ENCODE data around the gene ZNF488. TPM values are rescaled to one million over a fixed set of nuclear protein-coding genes. Genes with fewer than 3 reads are reported as not detected.

ZNF488 gene
- total RNA-seq, 4 donors from 2014 or later: 0.21 TPM; not detected in 2

DNA sequence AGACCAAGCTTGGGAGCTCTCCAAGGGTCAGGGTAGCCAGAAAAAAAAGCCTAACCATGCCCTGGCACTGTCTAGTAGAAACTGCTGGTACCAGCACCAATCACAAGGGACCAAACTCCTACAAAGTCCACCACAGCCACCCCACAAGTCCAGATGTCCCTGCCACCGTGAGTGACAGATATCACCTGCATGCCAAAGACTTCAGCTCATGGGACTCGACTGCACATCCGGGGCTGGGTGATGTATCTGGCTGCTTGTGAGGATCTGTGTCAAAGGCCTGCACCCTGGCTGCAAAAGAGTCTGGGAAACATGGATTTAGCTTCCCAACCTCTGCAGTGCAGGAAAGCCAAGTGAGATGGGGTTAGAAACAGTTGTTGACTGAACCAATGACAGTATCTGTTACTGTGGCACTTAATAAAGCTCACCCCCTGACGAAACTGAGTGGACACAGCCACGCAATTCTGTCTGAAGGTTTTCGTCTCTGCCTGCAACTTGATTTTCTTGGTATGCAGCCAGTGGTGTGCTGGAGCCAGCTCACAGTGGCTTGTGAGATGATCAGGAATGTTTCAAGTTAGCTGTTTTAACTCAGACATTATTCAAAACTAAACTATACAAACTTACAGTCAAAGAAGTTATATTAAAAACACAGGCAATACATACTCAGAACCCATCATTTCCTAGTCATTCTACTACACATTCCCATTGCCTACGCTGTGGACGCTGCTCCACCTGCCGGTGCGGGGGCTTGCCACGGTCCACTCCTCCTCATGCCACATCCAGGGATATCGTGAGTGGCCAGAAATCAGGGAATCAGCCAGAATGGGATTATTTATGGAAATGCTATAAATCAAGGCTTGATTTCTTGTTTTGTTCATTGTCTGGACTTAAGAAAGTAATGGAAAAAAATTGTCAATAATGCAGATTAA is 9.2 kb downstream of the ZNF488 start:
- Histone ChIP-seq H3K9me3 (no peaks in the 10 kb centered on the region), H3K27ac (no peak overlapping the region), H3K27me3 (no peaks in the 10 kb centered on the region), H3K36me3 (no peaks in the 10 kb centered on the region), H3K4me1 (peaks cover 0 to 5% of the 10 kb centered on the region in 2 donors), H3K4me3 (no peak overlapping the region)
- TF ChIP-seq, protein P1, sequence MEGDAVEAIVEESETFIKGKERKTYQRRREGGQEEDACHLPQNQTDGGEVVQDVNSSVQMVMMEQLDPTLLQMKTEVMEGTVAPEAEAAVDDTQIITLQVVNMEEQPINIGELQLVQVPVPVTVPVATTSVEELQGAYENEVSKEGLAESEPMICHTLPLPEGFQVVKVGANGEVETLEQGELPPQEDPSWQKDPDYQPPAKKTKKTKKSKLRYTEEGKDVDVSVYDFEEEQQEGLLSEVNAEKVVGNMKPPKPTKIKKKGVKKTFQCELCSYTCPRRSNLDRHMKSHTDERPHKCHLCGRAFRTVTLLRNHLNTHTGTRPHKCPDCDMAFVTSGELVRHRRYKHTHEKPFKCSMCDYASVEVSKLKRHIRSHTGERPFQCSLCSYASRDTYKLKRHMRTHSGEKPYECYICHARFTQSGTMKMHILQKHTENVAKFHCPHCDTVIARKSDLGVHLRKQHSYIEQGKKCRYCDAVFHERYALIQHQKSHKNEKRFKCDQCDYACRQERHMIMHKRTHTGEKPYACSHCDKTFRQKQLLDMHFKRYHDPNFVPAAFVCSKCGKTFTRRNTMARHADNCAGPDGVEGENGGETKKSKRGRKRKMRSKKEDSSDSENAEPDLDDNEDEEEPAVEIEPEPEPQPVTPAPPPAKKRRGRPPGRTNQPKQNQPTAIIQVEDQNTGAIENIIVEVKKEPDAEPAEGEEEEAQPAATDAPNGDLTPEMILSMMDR (IDR thresholded peaks at IDR 0.05): no peak
- TF ChIP-seq POLR2A (IDR thresholded peaks at IDR 0.05): no peak
- DNase-seq: no peak
- intact Hi-C loops (cut with DNase I; ENCODE audit: low total_unique reads): no loop called here

DNA sequence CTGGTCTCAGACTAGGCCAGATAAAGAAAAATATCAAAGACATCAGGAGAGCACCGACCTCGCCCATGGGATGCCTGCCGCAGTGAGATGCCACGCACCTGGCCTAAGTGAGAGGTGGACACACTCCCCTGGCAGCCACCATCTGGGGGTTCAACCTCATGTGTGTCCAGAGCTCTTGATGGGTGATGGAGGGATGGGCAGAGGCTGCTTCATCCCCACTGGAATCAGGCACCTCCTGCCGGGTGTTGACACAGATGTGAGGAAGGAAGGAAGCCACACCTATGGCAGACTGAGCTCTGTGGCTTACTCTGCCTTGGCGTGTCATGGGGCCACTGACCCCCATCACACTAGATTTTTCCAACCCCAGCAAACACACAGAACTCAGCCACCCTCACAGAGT is 11.4 kb downstream of the ZNF488 start:
- Histone ChIP-seq H3K4me1 (peaks cover 0 to 5% of the 10 kb centered on the region in 2 donors), H3K4me3 (no peak overlapping the region), H3K27ac (no peak overlapping the region), H3K36me3 (no peaks in the 10 kb centered on the region), H3K27me3 (no peaks in the 10 kb centered on the region), H3K9me3 (no peaks in the 10 kb centered on the region)
- TF ChIP-seq, protein P1 (IDR thresholded peaks at IDR 0.05): no peak
- TF ChIP-seq POLR2A (IDR thresholded peaks at IDR 0.05): no peak
- intact Hi-C loops (cut with DNase I; ENCODE audit: low total_unique reads): no loop called here
- peak in 1 of 2 donors; percentile 8 for DNase-seq

DNA sequence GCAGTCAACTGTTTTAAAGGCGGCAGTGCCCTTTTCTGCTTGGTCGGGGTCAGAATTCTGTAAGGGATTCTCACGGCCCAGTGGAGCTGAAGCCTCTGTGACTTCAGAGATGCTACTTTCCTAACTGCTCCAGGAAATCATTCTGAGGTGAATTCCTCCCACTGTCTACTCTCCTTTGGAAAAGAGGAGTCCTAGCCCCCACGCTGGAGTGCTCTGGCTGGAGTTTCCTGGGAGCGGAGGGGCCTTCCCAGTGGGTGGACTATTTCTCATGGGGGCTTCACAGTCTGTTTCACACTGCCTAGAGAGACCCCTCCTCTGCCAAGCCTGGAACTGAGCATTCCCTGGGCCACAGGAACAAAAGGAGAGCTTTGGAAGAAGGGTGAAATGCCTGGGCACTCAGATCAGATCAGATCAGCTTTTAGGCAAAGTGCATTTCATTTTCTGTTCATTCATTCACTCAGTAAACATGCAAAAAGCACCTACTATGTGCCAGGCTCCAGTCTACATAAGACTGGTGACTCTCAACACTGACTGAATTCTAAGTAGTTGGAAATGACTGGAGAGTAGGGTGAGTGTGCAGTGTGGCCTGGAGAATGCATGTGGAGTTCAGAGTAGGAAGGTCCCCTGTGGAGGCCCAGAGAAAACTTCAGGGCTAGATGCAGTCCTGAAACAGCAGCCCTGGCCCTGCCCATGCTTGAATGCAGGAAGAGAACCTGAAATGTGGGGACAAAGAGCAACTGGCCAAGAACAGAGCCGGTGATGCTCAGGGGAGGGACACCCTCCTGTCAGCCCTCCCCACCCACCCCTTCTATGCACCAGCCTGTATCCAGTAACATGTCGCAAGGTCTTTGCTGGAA is 12.2 kb downstream of the ZNF488 start:
- Histone ChIP-seq H3K36me3 (no peaks in the 10 kb centered on the region), H3K9me3 (no peaks in the 10 kb centered on the region), H3K27me3 (no peaks in the 10 kb centered on the region), H3K27ac (no peak overlapping the region), H3K4me3 (no peak overlapping the region), H3K4me1 (peaks cover 0 to 5% of the 10 kb centered on the region in 2 donors)
- intact Hi-C loops (cut with DNase I; ENCODE audit: low total_unique reads): no loop called here
- no peak for DNase-seq
- TF ChIP-seq, protein P1 (IDR thresholded peaks at IDR 0.05): no peak
- TF ChIP-seq POLR2A (IDR thresholded peaks at IDR 0.05): no peak

DNA sequence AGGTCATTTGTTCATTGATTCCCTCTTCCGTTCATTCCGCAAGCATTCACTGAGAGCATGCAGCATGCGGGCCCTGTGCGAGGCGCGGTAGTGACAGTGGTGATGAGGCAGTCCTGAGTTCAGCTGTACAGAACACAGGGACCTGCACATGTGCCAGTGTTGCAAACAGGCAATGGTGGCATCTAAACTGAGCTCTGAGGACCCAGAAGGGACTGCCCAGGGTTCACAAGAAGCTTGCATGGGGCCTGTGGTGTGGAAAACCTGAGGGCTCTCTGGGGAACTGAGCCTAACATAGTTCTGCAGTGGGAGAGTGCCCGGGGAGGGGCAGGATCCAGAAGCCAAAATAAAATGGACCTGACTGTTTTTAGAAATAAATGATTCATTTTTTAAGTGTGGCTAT is 13.2 kb downstream of the ZNF488 start:
- Histone ChIP-seq H3K9me3 (no peaks in the 10 kb centered on the region), H3K4me3 (no peak overlapping the region), H3K27ac (no peak overlapping the region), H3K4me1 (peaks cover 0 to 5% of the 10 kb centered on the region in 2 donors), H3K27me3 (no peaks in the 10 kb centered on the region), H3K36me3 (no peaks in the 10 kb centered on the region)
- peak in 1 of 2 donors; percentile 3 for DNase-seq
- intact Hi-C loops (cut with DNase I; ENCODE audit: low total_unique reads): no loop called here
- TF ChIP-seq, protein P1 (IDR thresholded peaks at IDR 0.05): no peak
- no peak for TF ChIP-seq POLR2A (IDR thresholded peaks at IDR 0.05)
